Stimulated activated CD8-positive, alpha-beta memory T cell treated with anti-CD3 and anti-CD28 coated beads, Interleukin-4, amount 100 ng/mL, for 4 hours (primary cell): Measurements from ENCODE around the gene BICDL1.

Experiments used
- DNase-seq, 2 donors: peaks; one replicate each; pipeline ENCODE4 v3.0.0-alpha.2; 2020; ENCODE audit warnings: low read depth in 2 of 2, low spot score in 1 of 2

The BICDL1 gene

GRCh38 chr12:120098756-120099470 lies 109.9 kb downstream of the BICDL1 start:
- DNase-seq: no peak

- DNase-seq: no peak
Measured at GRCh38 chr12:120099738-120100137, 110.7 kb downstream of the BICDL1 start.

GRCh38 chr12:120100630-120101029 lies 111.6 kb downstream of the BICDL1 start:
- DNase-seq: no peak

GRCh38 chr12:120101182-120101581 lies 112.1 kb downstream of the BICDL1 start:
- no peak for DNase-seq

GRCh38 chr12:120101617-120102016 lies 112.6 kb downstream of the BICDL1 start:
- DNase-seq: no peak

GRCh38 chr12:120102189-120103043 lies 113.4 kb downstream of the BICDL1 start:
- no peak for DNase-seq

GRCh38 chr12:120103044-120103338 lies 114.0 kb downstream of the BICDL1 start:
- no peak for DNase-seq

- DNase-seq: no peak
Measured at GRCh38 chr12:120103371-120103770, 114.3 kb downstream of the BICDL1 start.

GRCh38 chr12:120106151-120106550 lies 117.1 kb downstream of the BICDL1 start:
- no peak for DNase-seq

- no peak for DNase-seq
Measured at GRCh38 chr12:120109570-120110267, 120.7 kb downstream of the BICDL1 start.

- no peak for DNase-seq
Measured at GRCh38 chr12:120110550-120111501, 121.8 kb downstream of the BICDL1 start.

- DNase-seq: no peak
Measured at GRCh38 chr12:120115066-120115465, 126.0 kb downstream of the BICDL1 start.

GRCh38 chr12:120115692-120116440 lies 126.8 kb downstream of the BICDL1 start:
- DNase-seq: no peak

- DNase-seq: no peak
Measured at GRCh38 chr12:120116441-120116791, 127.4 kb downstream of the BICDL1 start, which contains the start of gene RAB35. Gene RAB35, minus strand, starts transcription at chr12:120116753. Its CDS starts 103 bp downstream, at chr12:120116650.

GRCh38 chr12:120116792-120117651 lies 128.0 kb downstream of the BICDL1 start:
- peak; percentile 91 to 94 for DNase-seq

GRCh38 chr12:120117961-120118320 lies 128.9 kb downstream of the BICDL1 start:
- no peak for DNase-seq

- no peak for DNase-seq
Measured at GRCh38 chr12:120118321-120119061, 129.5 kb downstream of the BICDL1 start.

- no peak for DNase-seq
Measured at GRCh38 chr12:120119271-120119973, 130.4 kb downstream of the BICDL1 start.
